GM21825 (cell line): ENCODE measurements around the gene SLC10A7.

Experiments
- ATAC-seq: cut with Tn5 transposase; IDR thresholded peaks from one replicate; pipeline ENCODE4 v1.9.1; 2021; ENCODE audit warnings: mild to moderate bottlenecking, moderate library complexity; ENCODE audit not compliant: unreplicated experiment

The SLC10A7 gene

DNA sequence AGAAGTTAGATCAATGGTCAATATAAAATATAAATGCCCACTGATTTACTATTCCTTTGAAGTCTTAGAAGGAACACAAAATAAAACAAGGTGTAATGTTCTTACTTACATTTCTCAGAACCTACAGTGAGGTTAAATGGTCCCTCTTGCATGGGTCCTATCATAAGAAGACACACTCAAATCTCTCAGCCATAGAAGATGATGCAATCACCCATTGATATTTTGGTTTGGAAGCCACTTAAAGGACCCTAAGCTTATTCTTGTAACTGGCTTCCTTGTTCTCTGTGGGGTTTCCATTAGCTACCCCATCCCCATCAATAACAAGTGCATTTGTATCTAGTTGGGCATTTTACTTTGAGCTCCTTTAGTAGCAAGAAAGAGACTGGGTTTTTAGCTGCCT is 292.3 kb downstream of the SLC10A7 start:
- no peak for ATAC-seq

GRCh38 chr4:146224326-146224966 is 297.3 kb downstream of the SLC10A7 start:
- no peak for ATAC-seq

DNA sequence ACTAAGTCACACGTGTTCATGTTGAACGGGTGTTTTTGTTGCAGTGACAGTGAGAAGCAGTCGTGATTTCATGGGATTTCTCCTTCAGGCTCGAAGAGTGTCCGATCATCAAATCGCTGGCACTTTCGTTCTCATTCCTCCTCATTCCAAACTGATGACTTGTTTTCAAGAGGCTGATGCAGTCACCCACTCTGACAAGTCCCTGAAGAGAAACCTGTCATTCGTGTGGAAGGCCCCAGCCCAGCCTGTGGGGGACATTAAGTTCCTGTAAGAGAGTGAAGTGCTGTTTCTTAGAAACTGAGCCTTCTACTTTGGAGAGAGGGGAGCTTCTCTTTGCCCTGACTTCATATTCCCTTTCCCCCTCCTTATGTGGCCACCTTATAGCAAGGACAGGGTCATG is 299.4 kb downstream of the SLC10A7 start:
- no peak for ATAC-seq

DNA sequence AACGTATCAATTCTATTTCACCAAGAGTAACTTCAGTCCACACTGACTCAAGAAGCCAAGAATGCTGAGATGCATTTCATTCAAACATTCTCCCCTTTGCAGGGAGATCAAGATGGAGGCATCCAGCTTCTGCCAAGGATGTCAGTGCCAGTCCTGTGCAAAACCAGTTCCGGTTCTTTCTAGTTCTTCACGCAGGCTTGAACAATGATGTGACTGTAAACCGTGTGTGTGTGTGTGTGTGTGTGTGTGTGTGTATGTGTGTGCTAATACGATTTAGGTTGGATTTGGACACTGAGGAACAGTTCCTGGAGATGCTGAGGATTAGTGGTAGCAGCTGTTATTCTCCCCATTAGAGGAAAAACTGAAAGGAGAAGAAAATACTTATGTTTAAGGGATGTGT is 307.5 kb downstream of the SLC10A7 start, which contains the start of gene REELD1:
Gene REELD1, plus strand, starts transcription at position 301 of the 400 bp plus-strand sequence. CDS start 2,415 bp downstream, outside the sequence.
- ATAC-seq, result no peak

- ATAC-seq, result no peak
Measured at GRCh38 chr4:146212781-146213180, 309.0 kb downstream of the SLC10A7 start.

DNA sequence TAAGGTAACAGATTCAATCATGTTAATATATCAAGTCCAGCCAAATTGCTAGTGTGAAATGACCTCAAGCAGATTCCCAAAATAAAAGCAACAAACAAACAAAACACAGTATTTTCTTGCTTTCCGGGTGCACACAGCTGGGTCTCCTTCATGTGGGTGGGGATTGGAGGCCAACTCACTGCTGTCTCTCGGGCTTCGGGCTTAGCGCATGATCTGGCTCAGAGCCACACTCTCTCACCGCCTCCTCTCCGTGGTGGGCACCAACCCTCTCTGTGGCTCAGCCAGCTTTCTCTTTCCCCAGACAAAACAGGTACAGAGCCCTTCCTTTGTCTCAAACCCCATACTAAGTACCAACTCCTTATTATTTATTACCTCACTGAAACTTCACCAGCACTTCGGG is 310.3 kb downstream of the SLC10A7 start:
- no peak for ATAC-seq

DNA sequence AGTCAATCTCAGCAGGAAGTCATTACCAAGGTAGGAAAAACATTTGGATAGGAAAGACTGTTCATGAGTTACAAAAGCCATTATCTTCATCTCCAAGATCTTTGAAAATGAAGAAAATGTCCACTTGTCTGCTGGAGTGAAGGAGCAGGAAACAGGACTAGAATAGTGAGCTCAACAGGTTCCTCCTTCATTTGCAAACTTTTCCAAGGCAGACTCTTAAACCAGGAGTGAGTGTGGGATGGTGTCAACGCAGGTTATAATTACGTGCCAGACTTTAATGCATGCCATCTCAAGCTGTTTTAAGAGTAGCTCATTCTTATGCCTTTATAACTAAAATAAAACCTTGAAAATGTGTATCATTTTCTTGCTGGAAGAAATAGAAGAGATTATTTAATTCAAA is 310.9 kb downstream of the SLC10A7 start:
- ATAC-seq, result no peak

- ATAC-seq, result no peak
Measured at GRCh38 chr4:146207410-146207809, 314.3 kb downstream of the SLC10A7 start.
